SK-N-SH (cell line): Measurements from ENCODE around the gene ZSWIM8.

Experiments used
- CHD2 ChIP-seq: fragments of 150-350 bp; IDR thresholded peaks from 2 replicates; pipeline ENCODE4 v1.6.1; 2018; ENCODE audit warnings: low read length; ENCODE audit not compliant: partially characterized antibody
- CTCF ChIP-seq: fragments of 200-600 bp; sonication (generic); IDR thresholded peaks from 2 replicates; pipeline ENCODE4 v1.6.1; 2017; ENCODE audit warnings: antibody characterized with exemption, mild to moderate bottlenecking, moderate library complexity
- EP300 ChIP-seq, 2 experiments: IDR thresholded peaks; 2 replicates each; pipeline versions ENCODE4 v1.4.0 to v1.6.1; 2012; ENCODE audit warnings: borderline replicate concordance in 1 of 2, low read depth in 1 of 2, low read length in 1 of 2
- FOXJ3 ChIP-seq: sonication (generic); formaldehyde crosslinking; IDR thresholded peaks from 2 replicates; pipeline ENCODE4 v1.5.1; 2020; ENCODE audit warnings: mild to moderate bottlenecking, missing genetic modification reagents
- GABPA ChIP-seq: IDR thresholded peaks from 2 replicates; pipeline ENCODE4 v1.4.0; 2012; ENCODE audit warnings: low read depth, mild to moderate bottlenecking
- IRF3 ChIP-seq: fragments of 150-350 bp; IDR thresholded peaks from 2 replicates; pipeline ENCODE4 v1.6.1; 2016; ENCODE audit warnings: mild to moderate bottlenecking, low read depth, low read length
- MAX ChIP-seq: IDR thresholded peaks from 2 replicates; pipeline ENCODE4 v1.4.0; 2012; ENCODE audit warnings: low read depth
- POLR2AphosphoS5 ChIP-seq: IDR thresholded peaks from 2 replicates; pipeline ENCODE4 v1.6.1; 2012; ENCODE audit warnings: low read depth, low read length
- REST ChIP-seq: IDR thresholded peaks from 2 replicates; pipeline ENCODE4 v1.6.1; 2012; ENCODE audit warnings: mild to moderate bottlenecking, low read depth, low read length, moderate library complexity
- RFX5 ChIP-seq: IDR thresholded peaks from 2 replicates; pipeline ENCODE4 v1.6.1; 2012; ENCODE audit warnings: mild to moderate bottlenecking, improper control_type of control experiment, low read length
- SIN3A ChIP-seq: IDR thresholded peaks from 2 replicates; pipeline ENCODE4 v1.6.1; 2012; ENCODE audit warnings: low read depth, mild to moderate bottlenecking, low read length, moderate library complexity, borderline replicate concordance
- TAF1 ChIP-seq: IDR thresholded peaks from 2 replicates; pipeline ENCODE4 v1.6.1; 2012; ENCODE audit warnings: low read depth, mild to moderate bottlenecking, low read length, moderate library complexity, borderline replicate concordance
- USF2 ChIP-seq: fragments of 150-350 bp; IDR thresholded peaks from 2 replicates; pipeline ENCODE4 v1.6.1; 2017; ENCODE audit warnings: antibody characterized with exemption, low read length, low read depth, borderline replicate concordance
- ZBTB33 ChIP-seq: IDR thresholded peaks from 2 replicates; pipeline ENCODE4 v1.4.0; 2012; ENCODE audit warnings: low read depth, borderline replicate concordance

GRCh38 chr10:73791871-73792400 is 6.5 kb downstream of the ZSWIM8 start:
- TF ChIP-seq USF2 (no peak), RFX5 (no peak), TAF1 (no peak), CTCF (no peak), ZBTB33 (no peak), POLR2AphosphoS5 (no peak), CHD2 (no peak), GABPA (no peak), EP300 (IDR thresholded peaks at IDR 0.05; ENCODE audit: borderline replicate concordance in 1 of 2, low read depth in 1 of 2, low read length in 1 of 2) (no peak), IRF3 (no peak), MAX (no peak), FOXJ3 (CRISPR knock-in tag) (no peak), REST (no peak), SIN3A (no peak)
